Measurements from ENCODE around the gene DIP2C. TPM values are rescaled to one million over a fixed set of nuclear protein-coding genes. Genes with fewer than 3 reads are reported as not detected.
A peak's percentile ranks its signal among the peaks of the same experiment; 100 is the strongest.

Gene DIP2C
- total and polyA plus RNA-seq, 2 donors from 2014 or later, result 6.2 to 22.6 TPM

GRCh38 chr10:605632-606325 lies 83.7 kb downstream of the DIP2C start:
- no peak for FAIRE-seq
- H3K4me3 ChIP-seq (ENCODE audit: low read length in 3 of 3), result no peak overlapping the region
- H3K9me3 ChIP-seq (ENCODE audit: control insufficient read depth in 2 of 3, insufficient read depth in 1 of 3, low read length in 3 of 3), result no peaks in the 10 kb centered on the region
- no peak for TF ChIP-seq CTCF (IDR thresholded peaks at IDR 0.05; ENCODE audit: borderline replicate concordance, extremely low read depth, insufficient read depth)
- DNase-seq, result peak in 1 of 5 donors; percentile 55
- H3K36me3 ChIP-seq (ENCODE audit: control insufficient read depth in 2 of 3, insufficient read depth in 3 of 3, low read length in 3 of 3), result no peaks in the 10 kb centered on the region
- intact Hi-C loops (cut with DNase I), result no loop called here
- H3K27ac ChIP-seq (ENCODE audit: low read depth in 2 of 2, low read length in 2 of 2), result no peak overlapping the region
- H3K4me1 ChIP-seq (ENCODE audit: control insufficient read depth in 2 of 3, insufficient read depth in 2 of 3, low read depth in 1 of 3, low read length in 3 of 3), result peaks cover 0 to 12% (median 5%) of the 10 kb centered on the region in 3 donors
- no peak overlapping the region for H3K9ac ChIP-seq (ENCODE audit: low read length in 3 of 3)
- no peaks in the 10 kb centered on the region for H3K27me3 ChIP-seq (ENCODE audit: control insufficient read depth, insufficient read depth, low read length)

GRCh38 chr10:604716-605631 lies 84.5 kb downstream of the DIP2C start:
- no peak overlapping the region for H3K4me3 ChIP-seq (ENCODE audit: low read length in 3 of 3)
- peaks cover 0 to 12% (median 10%) of the 10 kb centered on the region in 3 donors for H3K4me1 ChIP-seq (ENCODE audit: control insufficient read depth in 2 of 3, insufficient read depth in 2 of 3, low read depth in 1 of 3, low read length in 3 of 3)
- no peak for TF ChIP-seq CTCF (IDR thresholded peaks at IDR 0.05; ENCODE audit: borderline replicate concordance, extremely low read depth, insufficient read depth)
- H3K27me3 ChIP-seq (ENCODE audit: control insufficient read depth, insufficient read depth, low read length), result no peaks in the 10 kb centered on the region
- H3K9me3 ChIP-seq (ENCODE audit: control insufficient read depth in 2 of 3, insufficient read depth in 1 of 3, low read length in 3 of 3), result no peaks in the 10 kb centered on the region
- DNase-seq (no peak), FAIRE-seq (no peak)
- no peak overlapping the region for H3K27ac ChIP-seq (ENCODE audit: low read depth in 2 of 2, low read length in 2 of 2)
- intact Hi-C loops (cut with DNase I), result no loop called here
- H3K36me3 ChIP-seq (ENCODE audit: control insufficient read depth in 2 of 3, insufficient read depth in 3 of 3, low read length in 3 of 3), result no peaks in the 10 kb centered on the region
- no peak overlapping the region for H3K9ac ChIP-seq (ENCODE audit: low read length in 3 of 3)

GRCh38 chr10:603745-604144 lies 85.7 kb downstream of the DIP2C start:
- intact Hi-C loops (cut with DNase I), result no loop called here
- H3K27ac ChIP-seq (ENCODE audit: low read depth in 2 of 2, low read length in 2 of 2), result no peak overlapping the region
- H3K27me3 ChIP-seq (ENCODE audit: control insufficient read depth, insufficient read depth, low read length), result no peaks in the 10 kb centered on the region
- H3K4me1 ChIP-seq (ENCODE audit: control insufficient read depth in 2 of 3, insufficient read depth in 2 of 3, low read depth in 1 of 3, low read length in 3 of 3), result peaks cover 0 to 19% (median 8%) of the 10 kb centered on the region in 3 donors
- FAIRE-seq, result no peak
- DNase-seq, result no peak
- no peaks in the 10 kb centered on the region for H3K36me3 ChIP-seq (ENCODE audit: control insufficient read depth in 2 of 3, insufficient read depth in 3 of 3, low read length in 3 of 3)
- H3K4me3 ChIP-seq (ENCODE audit: low read length in 3 of 3), result no peak overlapping the region
- no peak overlapping the region for H3K9ac ChIP-seq (ENCODE audit: low read length in 3 of 3)
- TF ChIP-seq CTCF (IDR thresholded peaks at IDR 0.05; ENCODE audit: borderline replicate concordance, extremely low read depth, insufficient read depth), result no peak
- no peaks in the 10 kb centered on the region for H3K9me3 ChIP-seq (ENCODE audit: control insufficient read depth in 2 of 3, insufficient read depth in 1 of 3, low read length in 3 of 3)

Measured in kidney (tissue), 14 donors.